NCI-H510A (cell line): ENCODE measurements around the gene CNNM4.

ENCODE experiments used
- DNase-seq: peaks from one replicate; lab custom pipeline; 2025; lab: John Stamatoyannopoulos, UW

CNNM4 gene

GRCh38 chr2:96859099-96859649 lies 98.5 kb downstream of the CNNM4 start:
- no peak for DNase-seq

DNA sequence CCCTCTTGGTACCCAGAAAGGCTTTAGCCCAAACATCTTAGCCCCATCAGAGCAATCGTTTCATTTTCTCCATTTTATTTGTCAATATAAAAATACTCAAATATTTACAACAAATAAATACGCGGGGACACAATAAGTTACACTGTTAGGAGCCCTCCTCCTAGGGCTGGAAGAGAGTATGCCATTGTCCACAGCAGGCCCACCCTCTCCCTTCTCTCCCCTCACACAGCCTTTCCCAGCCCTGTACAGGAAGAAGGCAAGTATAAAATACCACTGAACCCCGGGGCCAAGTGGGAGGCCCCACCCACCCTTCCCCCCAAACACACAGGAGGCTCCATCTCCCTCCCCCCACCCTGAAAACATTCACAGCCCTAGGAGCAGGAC lies 99.0 kb downstream of the CNNM4 start:
- no peak for DNase-seq

DNA sequence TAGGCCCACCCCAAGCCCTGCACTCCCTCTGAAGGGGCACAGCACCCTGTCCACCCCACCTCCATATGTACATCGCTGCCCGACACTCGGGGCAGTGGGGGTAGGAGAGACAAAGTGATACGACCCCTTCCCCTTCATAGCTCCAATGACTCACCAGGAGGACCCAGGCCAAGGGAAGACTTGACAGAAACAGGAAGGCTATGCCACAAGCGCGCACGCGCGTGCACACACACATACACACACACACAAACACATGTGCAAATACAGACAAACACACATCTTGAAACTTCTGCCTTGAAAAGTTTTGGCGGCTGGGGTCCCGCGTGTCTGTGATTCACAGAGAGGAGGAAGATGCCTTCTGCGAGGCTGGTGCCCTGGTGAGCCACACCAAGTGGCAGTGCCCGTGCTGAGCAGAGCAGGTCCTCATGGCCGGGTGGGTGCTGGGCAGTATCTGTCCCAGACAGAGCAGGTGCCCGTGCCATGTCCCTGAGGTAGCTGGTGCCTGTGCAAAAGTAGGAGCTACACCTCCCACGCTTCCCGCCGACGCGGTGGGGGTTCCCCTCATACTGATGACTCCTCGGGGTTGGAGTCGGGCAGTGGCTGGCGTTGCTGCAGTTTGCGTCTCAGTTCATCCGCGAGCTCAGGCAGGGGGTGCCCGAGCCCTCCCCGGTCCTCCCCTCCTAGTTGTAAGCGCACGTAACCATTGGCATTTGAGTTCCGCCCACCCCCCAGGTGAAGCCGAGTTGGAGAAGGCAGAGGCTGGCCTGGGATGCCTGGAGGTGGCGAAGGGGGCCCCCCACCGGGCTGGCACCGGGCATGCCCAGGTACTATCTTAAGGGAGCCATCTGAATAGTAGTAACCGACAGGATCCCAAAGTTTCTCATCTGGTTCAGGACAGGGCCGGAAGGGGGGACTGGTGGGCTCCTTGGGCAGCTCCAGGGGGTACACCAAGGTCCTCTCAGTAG lies 99.6 kb downstream of the CNNM4 start:
- DNase-seq = no peak

DNA sequence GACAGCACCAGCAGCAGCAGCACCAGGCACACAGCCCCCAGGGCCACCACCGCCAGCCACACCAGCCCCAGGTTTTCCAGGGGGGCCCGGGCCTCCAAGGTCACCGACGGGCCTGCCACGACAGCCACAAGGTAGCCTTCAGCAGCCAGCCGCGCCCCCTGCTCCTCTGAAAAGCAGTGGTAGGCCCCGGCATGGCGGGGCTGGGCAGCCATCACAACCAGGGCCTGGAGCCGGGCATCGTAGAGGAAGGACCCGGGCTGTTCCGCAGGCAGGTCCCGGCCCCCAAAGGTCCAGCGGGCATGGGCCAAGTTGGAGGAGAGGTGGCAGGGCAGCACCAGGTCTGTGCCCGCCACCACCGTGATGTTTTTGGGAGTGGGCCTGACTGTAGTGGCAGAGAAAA lies 100.4 kb downstream of the CNNM4 start:
- DNase-seq = no peak
